GM12891 (cell line): Measurements from ENCODE around the gene GOLGA6C.

Experiments used
- POLR2AphosphoS5 ChIP-seq: IDR thresholded peaks from 2 replicates; pipeline ENCODE4 v1.6.1; 2011; ENCODE audit warnings: low read depth, low read length, control low read depth
- TAF1 ChIP-seq: IDR thresholded peaks from 2 replicates; pipeline ENCODE4 v1.6.1; 2011; ENCODE audit warnings: low read depth, low read length, control low read depth

GRCh38 chr15:75313116-75313845 is 55.1 kb downstream of the GOLGA6C start:
- TF ChIP-seq TAF1: no peak
- TF ChIP-seq POLR2AphosphoS5: no peak
